Neuronal stem cell (in vitro differentiated cells): ENCODE results near the gene CALML4.

Experiments used
- DNase-seq: peaks from one replicate; pipeline ENCODE4 v3.0.0-alpha.2; 2013; ENCODE audit warnings: low spot score
- H2AFZ ChIP-seq: one replicate; pipeline ENCODE4 v1.6.1; 2013; ENCODE audit warnings: mild to moderate bottlenecking, low read length, inconsistent platforms
- H2AK5ac ChIP-seq: 2 replicates; pipeline ENCODE4 v1.6.1; 2013; ENCODE audit warnings: low read depth, mild to moderate bottlenecking, inconsistent platforms, low read length, moderate library complexity, mixed read lengths
- H2BK120ac ChIP-seq: 2 replicates; pipeline ENCODE4 v1.6.1; 2013; ENCODE audit warnings: low read depth, mild to moderate bottlenecking, inconsistent platforms, low read length, moderate library complexity, mixed read lengths
- H2BK12ac ChIP-seq: one replicate; pipeline ENCODE4 v1.6.1; 2013; ENCODE audit warnings: low read length, inconsistent platforms
- H2BK15ac ChIP-seq: 2 replicates; pipeline ENCODE4 v1.6.1; 2013; ENCODE audit warnings: mild to moderate bottlenecking, low read length, inconsistent platforms, mixed read lengths
- H2BK5ac ChIP-seq: one replicate; pipeline ENCODE4 v1.6.1; 2013; ENCODE audit warnings: inconsistent platforms, mild to moderate bottlenecking, low read length, moderate library complexity
- H3K14ac ChIP-seq: one replicate; pipeline ENCODE4 v1.6.1; 2013; ENCODE audit warnings: low read length, inconsistent platforms
- H3K18ac ChIP-seq: 2 replicates; pipeline ENCODE4 v1.6.1; 2013; ENCODE audit warnings: low read length, inconsistent platforms
- H3K23ac ChIP-seq: 2 replicates; pipeline ENCODE4 v1.6.1; 2013; ENCODE audit warnings: low read depth, mild to moderate bottlenecking, mixed read lengths, low read length, inconsistent platforms; ENCODE audit not compliant: poor library complexity
- H3K27ac ChIP-seq: replicated peaks from 3 replicates; pipeline ENCODE4 v1.5.1; 2013; ENCODE audit warnings: low read length, inconsistent platforms
- H3K27me3 ChIP-seq, 3 experiments: 2 replicates each; pipeline ENCODE4 v1.6.1; 2013; ENCODE audit warnings: low read length in 3 of 3, mild to moderate bottlenecking in 2 of 3, inconsistent platforms in 1 of 3, low read depth in 1 of 3, mixed read lengths in 1 of 3, moderate library complexity in 1 of 3; ENCODE audit not compliant: control insufficient read depth in 3 of 3, insufficient read depth in 3 of 3
- H3K36me3 ChIP-seq, 2 donors: replicated peaks in 1 of 2; 2 replicates each; pipeline ENCODE4 v1.6.1; 2013; ENCODE audit warnings: low read length in 2 of 2; ENCODE audit not compliant: control insufficient read depth in 2 of 2, insufficient read depth in 2 of 2
- H3K4ac ChIP-seq: 2 replicates; pipeline ENCODE4 v1.6.1; 2013; ENCODE audit warnings: inconsistent platforms, mild to moderate bottlenecking, low read length, moderate library complexity
- H3K4me1 ChIP-seq, 2 donors: 1 replicate in 1 of 2; 2 replicates in 1 of 2; pipeline ENCODE4 v1.6.1; 2013; ENCODE audit warnings: low read length in 2 of 2, low read depth in 1 of 2; ENCODE audit not compliant: control insufficient read depth in 2 of 2, insufficient read depth in 1 of 2
- H3K4me2 ChIP-seq: one replicate; pipeline ENCODE4 v1.6.1; 2013; ENCODE audit warnings: mild to moderate bottlenecking, low read length, inconsistent platforms; ENCODE audit not compliant: insufficient read depth, poor library complexity, severe bottlenecking
- H3K4me3 ChIP-seq, 2 donors: 2 replicates each; pipeline ENCODE4 v1.5.1; 2013; ENCODE audit warnings: low read length in 2 of 2, mild to moderate bottlenecking in 2 of 2, inconsistent platforms in 1 of 2, moderate library complexity in 1 of 2
- H3K79me1 ChIP-seq: one replicate; pipeline ENCODE4 v1.6.1; 2013; ENCODE audit warnings: low read depth, mild to moderate bottlenecking, inconsistent platforms, low read length, moderate library complexity
- H3K9ac ChIP-seq: one replicate; pipeline ENCODE4 v1.6.1; 2013; ENCODE audit warnings: mild to moderate bottlenecking, low read depth, low read length, inconsistent platforms; ENCODE audit not compliant: poor library complexity
- H3K9me3 ChIP-seq, 2 donors: replicated peaks in 1 of 2; 2 replicates each; pipeline versions ENCODE3 to v1.6.1; 2013; ENCODE audit warnings: low read length in 2 of 2, mild to moderate bottlenecking in 2 of 2, inconsistent platforms in 1 of 2, low read depth in 1 of 2, mixed read lengths in 1 of 2, moderate library complexity in 1 of 2; ENCODE audit not compliant: control insufficient read depth in 2 of 2, insufficient read depth in 1 of 2
- H4K8ac ChIP-seq: one replicate; pipeline ENCODE4 v1.6.1; 2013; ENCODE audit warnings: low read depth, mild to moderate bottlenecking, inconsistent platforms, low read length, moderate library complexity
- H4K91ac ChIP-seq: one replicate; pipeline ENCODE4 v1.6.1; 2013; ENCODE audit warnings: low read length, low read depth, mild to moderate bottlenecking, inconsistent platforms; ENCODE audit not compliant: poor library complexity
- WGBS, 2 donors: extraction: QIAGEN DNeasy Blood & Tissue Kit; methylation state at CpG; one replicate each; pipeline ENCODE4 v1.1.7; 2013; ENCODE audit warnings: missing lambda C conversion rate in 2 of 2, mixed read lengths in 1 of 2; ENCODE audit not compliant: insufficient read length in 2 of 2, insufficient replicate concordance in 1 of 2; ENCODE audit errors: extremely low coverage in 2 of 2; 5-methylcytosine and 5-hydroxymethylcytosine counted together

The CALML4 gene

GRCh38 chr15:68210821-68211655 lies 5.9 kb upstream of the CALML4 start:
- Histone ChIP-seq H4K91ac (no peak overlapping the region), H2BK15ac (peak overlapping the region; percentile 21), H2BK120ac (no peak overlapping the region), H2BK5ac (peak overlapping the region; percentile 19), H3K4me1 (peaks cover 0 to 10% of the 10 kb centered on the region in 2 donors), H3K27me3 (no peaks in the 10 kb centered on the region), H2AK5ac (peak overlapping the region; percentile 71), H3K14ac (peak overlapping the region; percentile 79), H2BK12ac (no peak overlapping the region), H3K18ac (peak overlapping the region; percentile 93), H3K23ac (peak overlapping the region; percentile 57), H3K4ac (no peak overlapping the region), H3K9ac (peak overlapping the region; percentile 44), H3K79me1 (peaks cover 15% of the 10 kb centered on the region), H3K27ac (no peak overlapping the region), H3K9me3 (no peaks in the 10 kb centered on the region), H4K8ac (no peak overlapping the region), H3K36me3 (peaks cover 8 to 83% of the 10 kb centered on the region in 2 donors), H3K4me2 (no peak overlapping the region), H2AFZ (no peak overlapping the region), H3K4me3 (no peak overlapping the region)
- no CpG with 5 or more reads among the region's 23 CpGs for WGBS, 2 donors
- peak; percentile 61 for DNase-seq

GRCh38 chr15:68210409-68210756 lies 5.3 kb upstream of the CALML4 start:
- Histone ChIP-seq H3K79me1 (peaks cover 16% of the 10 kb centered on the region), H2BK15ac (peak overlapping the region; percentile 21), H3K4ac (peak overlapping the region; percentile 4), H3K4me2 (no peak overlapping the region), H2BK120ac (no peak overlapping the region), H2AK5ac (peak overlapping the region; percentile 71), H3K27me3 (no peaks in the 10 kb centered on the region), H3K23ac (peak overlapping the region; percentile 57), H3K18ac (peak overlapping the region; percentile 93), H2BK5ac (peak overlapping the region; percentile 19), H3K14ac (peak overlapping the region; percentile 79), H4K8ac (no peak overlapping the region), H3K4me3 (no peak overlapping the region), H3K4me1 (peaks cover 0 to 16% of the 10 kb centered on the region in 2 donors), H3K9ac (peak overlapping the region; percentile 55), H4K91ac (no peak overlapping the region), H2BK12ac (peak overlapping the region; percentile 75), H2AFZ (no peak overlapping the region), H3K27ac (no peak overlapping the region), H3K9me3 (no peaks in the 10 kb centered on the region), H3K36me3 (peaks cover 8 to 84% of the 10 kb centered on the region in 2 donors)
- WGBS, 2 donors: no CpG with 5 or more reads among the region's 9 CpGs
- DNase-seq: no peak

- H3K4me1 ChIP-seq: peaks cover 0 to 18% of the 10 kb centered on the region in 2 donors
- peak overlapping the region; percentile 21 for H2BK15ac ChIP-seq
- no peak overlapping the region for H2BK120ac ChIP-seq
- H4K8ac ChIP-seq: no peak overlapping the region
- peak overlapping the region; percentile 11 for H3K23ac ChIP-seq
- no peaks in the 10 kb centered on the region for H3K9me3 ChIP-seq
- H3K18ac ChIP-seq: no peak overlapping the region
- H3K14ac ChIP-seq: peak overlapping the region; percentile 63
- H3K4ac ChIP-seq: peak overlapping the region; percentile 4
- H3K79me1 ChIP-seq: peaks cover 16% of the 10 kb centered on the region
- H3K36me3 ChIP-seq: peaks cover 8 to 79% of the 10 kb centered on the region in 2 donors
- H3K27me3 ChIP-seq: no peaks in the 10 kb centered on the region
- no CpG with 5 or more reads among the region's 13 CpGs for WGBS, 2 donors
- H2AFZ ChIP-seq: no peak overlapping the region
- no peak for DNase-seq
- no peak overlapping the region for H4K91ac ChIP-seq
- H3K4me2 ChIP-seq: no peak overlapping the region
- H3K4me3 ChIP-seq: no peak overlapping the region
- peak overlapping the region; percentile 55 for H3K9ac ChIP-seq
- peak overlapping the region; percentile 19 for H2BK5ac ChIP-seq
- no peak overlapping the region for H2BK12ac ChIP-seq
- no peak overlapping the region for H3K27ac ChIP-seq
- peak overlapping the region; percentile 71 for H2AK5ac ChIP-seq
These were observed 4.7 kb upstream of the CALML4 start for GRCh38 chr15:68209735-68210408.

- H3K4ac ChIP-seq: no peak overlapping the region
- H2AK5ac ChIP-seq: no peak overlapping the region
- no peak overlapping the region for H2BK5ac ChIP-seq
- H3K4me1 ChIP-seq: peaks cover 0 to 18% of the 10 kb centered on the region in 2 donors
- no peak overlapping the region for H3K14ac ChIP-seq
- H3K4me2 ChIP-seq: no peak overlapping the region
- H3K36me3 ChIP-seq: peaks cover 8 to 73% of the 10 kb centered on the region in 2 donors
- WGBS, 2 donors: no CpG with 5 or more reads among the region's 7 CpGs
- no peak overlapping the region for H3K27ac ChIP-seq
- no peak overlapping the region for H2BK120ac ChIP-seq
- peaks cover 16% of the 10 kb centered on the region for H3K79me1 ChIP-seq
- no peak overlapping the region for H4K8ac ChIP-seq
- no peak overlapping the region for H3K4me3 ChIP-seq
- no peak overlapping the region for H3K23ac ChIP-seq
- no peaks in the 10 kb centered on the region for H3K27me3 ChIP-seq
- H3K9me3 ChIP-seq: no peaks in the 10 kb centered on the region
- no peak overlapping the region for H2BK15ac ChIP-seq
- no peak overlapping the region for H2BK12ac ChIP-seq
- no peak overlapping the region for H3K18ac ChIP-seq
- no peak overlapping the region for H3K9ac ChIP-seq
- H2AFZ ChIP-seq: no peak overlapping the region
- H4K91ac ChIP-seq: no peak overlapping the region
- no peak for DNase-seq
These were observed 4.1 kb upstream of the CALML4 start for GRCh38 chr15:68209272-68209671.
